ENCODE measurements around the gene MOV10L1.
"Not testable (repeated sequence)": the region's sequence is repeated elsewhere in the genome, so short reads cannot be mapped to it uniquely, and the experiment has no call there.

MOV10L1 gene

DNA sequence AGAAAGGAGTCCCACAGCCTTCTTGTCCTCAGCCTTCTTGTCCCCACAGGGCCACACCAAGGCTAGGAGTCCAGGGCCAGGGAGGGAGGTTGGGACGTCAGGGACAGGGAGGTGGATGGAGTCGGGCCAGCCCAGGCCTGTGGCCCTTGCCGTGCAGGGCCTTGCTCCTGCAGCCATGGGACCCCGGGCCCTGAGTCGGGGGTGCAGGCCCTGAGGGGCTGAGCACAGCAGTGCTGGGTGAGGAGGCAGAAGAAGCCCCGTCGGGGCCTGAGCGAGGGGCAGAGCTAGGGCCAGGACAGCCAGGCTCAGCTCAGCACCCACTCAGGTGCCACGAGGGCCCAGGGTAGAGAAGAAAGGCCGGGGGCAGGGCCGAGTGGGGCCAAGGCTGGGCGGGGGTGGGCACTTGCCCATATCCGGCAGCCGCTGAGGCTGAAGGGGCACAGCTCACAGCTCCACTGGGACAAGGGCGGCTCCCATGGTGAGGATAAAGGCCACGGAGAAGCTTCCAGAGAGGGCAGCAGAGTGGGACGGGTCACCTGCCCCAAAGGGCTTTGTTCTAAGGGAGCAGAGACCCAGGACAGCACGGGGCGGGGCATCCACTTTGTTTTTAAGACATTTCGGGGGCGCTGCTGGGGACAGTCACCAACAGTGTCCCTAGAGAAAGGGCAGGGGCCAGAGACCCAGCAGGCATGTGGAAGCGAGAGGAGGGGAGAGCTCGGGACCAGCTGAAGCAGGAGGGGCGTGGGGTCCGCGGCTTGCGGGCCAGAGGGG lies 8.2 kb upstream of the MOV10L1 start:
- no peak for DNase-seq

DNA sequence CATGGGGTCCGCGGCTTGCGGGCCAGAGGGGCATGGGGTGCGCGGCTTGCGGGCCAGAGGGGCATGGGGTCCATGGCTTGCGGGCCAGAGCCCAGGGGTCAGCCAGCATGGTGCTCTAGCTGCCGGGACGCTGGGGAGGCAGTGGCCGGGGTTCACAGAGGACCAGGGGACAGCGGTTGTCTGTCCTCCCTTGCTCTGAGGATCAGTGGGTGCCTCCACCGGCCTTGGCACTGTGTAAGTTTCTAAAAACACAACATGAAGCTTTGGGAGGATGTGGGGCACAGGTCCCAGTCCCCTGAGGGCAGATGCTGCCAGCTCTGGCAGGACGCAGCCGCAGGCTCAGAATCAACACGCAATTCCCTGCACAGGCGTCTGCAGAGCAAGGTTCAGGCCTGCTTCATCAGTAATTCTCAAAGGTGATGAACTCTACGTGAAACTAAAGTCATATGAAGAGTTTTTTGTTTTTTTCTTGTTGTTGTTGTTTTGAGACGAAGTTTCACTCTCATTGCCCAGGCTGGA lies 7.5 kb upstream of the MOV10L1 start:
- DNase-seq: no peak

DNA sequence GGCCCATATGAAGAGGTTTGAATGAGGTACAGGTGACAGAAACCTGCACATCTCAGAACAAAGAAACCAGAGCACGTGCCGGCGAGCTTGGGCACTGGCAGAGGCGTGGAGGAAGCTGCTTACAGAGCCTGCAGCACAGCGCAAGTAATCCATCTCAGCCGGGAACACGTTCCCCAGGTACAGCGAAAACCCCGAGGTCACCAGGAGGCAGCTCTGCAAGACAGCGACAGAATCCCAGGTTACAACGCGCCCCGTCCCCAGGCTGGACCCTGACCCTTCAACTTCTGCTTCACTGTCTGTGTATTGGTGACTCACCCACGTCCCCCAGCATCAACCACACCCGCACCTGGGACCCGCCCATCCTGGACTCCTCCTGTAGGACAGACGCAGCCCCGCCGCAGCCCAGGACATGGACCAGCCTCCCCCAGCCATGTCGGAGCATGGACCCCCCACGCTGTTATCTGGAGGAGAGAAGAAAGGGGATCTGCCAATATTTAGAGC lies 6.8 kb upstream of the MOV10L1 start:
- DNase-seq: peak; percentile 71

DNA sequence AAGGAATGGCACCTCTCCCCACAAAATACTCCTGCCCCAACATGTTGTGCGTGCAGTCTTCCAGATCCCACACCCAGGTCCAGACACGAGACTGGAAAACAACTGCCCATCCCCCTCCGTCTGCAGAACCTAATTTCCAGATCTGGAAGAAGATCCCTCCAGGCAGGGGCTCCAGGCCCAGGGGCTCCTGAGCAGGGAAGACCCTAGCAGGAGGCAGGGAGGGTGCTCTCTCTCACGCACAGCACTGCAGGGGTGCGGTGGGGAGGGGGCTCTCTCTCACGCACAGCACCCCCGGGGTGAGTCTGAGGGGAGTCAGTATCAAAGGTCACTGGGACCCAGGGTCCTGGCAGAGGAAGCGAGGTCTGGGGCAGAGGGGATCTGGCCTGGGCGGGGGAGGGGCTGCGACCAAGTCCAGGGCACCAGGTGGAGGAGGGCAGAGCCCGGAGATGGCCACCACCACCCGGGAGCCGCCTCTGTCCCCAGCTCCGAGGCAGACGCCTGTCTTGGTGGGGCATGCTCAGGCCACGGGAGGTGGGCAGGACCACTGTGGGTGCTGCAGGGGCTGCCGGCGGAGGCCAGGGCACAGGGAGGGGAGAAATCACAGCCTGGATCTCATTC lies 6.2 kb upstream of the MOV10L1 start:
- no peak for DNase-seq

DNA sequence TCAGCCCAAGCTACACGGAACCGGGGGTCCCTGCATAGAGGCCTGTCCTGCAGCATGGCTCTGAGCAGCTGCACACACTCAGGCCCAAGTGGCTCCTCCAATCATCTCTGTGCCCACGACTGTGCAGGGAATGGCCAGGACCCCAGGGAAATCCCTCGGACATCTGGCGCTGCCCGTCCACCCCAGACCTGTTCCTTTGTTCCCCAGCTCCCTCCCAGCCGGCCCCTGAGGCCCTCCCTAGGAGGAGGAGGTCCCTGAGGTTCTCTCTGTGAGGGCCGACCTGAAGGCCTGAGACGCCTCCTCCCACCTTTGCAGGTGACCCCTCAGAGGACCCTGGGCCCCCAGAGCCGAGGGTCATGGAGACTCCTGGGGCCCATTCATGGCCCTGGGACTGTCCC lies 5.7 kb upstream of the MOV10L1 start:
- DNase-seq: no peak

DNA sequence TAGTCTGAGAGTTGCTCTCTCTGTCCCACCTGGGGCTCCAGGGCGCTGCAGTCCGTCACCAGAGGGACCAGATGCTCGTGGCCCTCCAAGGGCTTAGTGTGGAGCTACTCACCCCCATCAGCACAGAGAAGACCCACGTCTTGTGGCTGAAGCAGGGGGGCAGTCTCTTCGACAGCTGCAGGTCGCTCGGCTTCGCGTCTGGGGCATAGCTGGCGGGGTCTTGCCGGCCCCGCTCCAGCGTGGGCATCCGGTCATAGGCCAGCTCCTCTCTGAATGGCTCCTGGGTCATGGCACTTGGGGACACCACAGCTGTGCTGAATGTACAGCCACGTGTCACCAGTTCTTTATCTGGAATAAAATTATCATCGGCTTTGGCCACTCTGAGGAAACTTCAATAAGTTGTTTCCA lies 5.2 kb upstream of the MOV10L1 start:
- no peak for DNase-seq

DNA sequence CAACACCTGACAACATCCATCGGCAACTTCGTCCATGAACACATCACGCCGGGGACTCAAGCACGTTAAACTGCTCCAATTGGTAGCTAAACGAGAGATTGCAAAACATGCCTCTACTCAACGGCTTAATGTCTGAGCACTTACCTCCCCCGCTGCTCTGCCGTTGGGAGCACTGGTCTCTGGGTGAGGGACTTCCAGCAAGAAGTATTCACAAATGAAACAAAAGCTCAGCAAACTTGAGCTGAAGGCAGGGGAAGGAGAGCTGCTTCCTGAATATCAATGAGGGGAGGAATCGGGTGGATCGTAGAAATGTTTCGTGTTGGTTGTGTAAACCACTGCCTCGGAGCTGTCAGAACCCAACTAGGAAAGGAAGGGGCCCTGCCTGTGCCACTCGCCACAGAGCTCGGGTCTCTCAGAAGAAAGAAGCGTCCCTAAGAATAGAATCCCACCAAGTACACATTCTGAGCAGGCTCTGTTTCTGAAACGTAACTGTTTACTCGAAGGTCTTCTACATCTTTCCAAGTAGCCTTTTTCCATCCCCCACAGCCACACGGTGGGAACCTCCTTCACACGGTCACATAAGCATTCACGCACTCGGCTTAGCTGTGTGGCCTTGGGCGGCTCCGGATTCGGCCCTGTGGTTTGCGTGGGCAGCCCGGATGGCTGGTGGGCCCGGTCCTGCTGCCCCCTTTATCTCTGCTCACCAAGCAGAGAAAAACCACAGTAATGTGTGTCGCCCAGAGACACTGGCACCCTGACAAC lies 4.4 kb upstream of the MOV10L1 start, which contains the start of gene MLC1:
TSS of gene MLC1 (minus strand) at position 216 of the 762 bp plus-strand sequence. CDS start 524 bp downstream, outside the sequence.
- DNase-seq: no peak

DNA sequence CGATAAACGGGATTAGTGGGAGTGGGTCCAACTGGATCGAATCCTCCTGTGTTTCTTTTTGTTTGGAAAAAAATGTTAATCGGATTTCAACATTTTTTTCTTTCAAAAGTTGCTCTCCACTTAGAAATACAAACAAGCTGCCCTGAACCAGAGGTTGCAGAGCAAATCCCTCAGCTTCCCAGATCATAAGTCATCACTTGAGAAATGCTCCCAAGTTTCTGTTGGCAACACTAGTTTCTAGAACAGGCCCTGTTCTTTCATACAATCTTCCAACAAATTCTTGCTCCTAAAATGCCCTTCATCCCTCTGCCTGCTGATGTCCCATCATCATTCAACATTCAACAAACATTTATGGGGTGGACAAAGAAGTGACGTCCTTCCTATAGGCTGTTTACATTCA lies 3.3 kb upstream of the MOV10L1 start:
- no peak for DNase-seq

DNA sequence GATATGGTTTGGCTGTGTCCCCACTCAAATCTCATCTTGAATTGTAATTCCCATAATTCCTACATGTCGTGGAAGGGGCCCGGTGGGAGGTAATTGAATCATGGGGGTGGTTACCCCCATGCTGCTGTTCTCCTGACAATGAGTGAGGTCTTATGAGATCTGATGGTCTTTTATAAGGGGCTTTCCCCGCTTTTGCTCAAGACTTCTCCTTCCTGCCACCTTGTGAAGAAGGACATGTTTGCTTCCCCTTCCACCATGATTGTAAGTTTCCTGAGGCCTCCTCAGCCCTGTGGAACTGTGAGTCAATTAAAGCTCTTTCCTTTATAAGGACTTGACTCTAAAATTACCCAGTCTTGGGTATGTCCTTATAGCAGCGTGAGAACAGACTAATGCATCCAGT lies 2.8 kb upstream of the MOV10L1 start:
- not testable (repeated sequence) for DNase-seq

DNA sequence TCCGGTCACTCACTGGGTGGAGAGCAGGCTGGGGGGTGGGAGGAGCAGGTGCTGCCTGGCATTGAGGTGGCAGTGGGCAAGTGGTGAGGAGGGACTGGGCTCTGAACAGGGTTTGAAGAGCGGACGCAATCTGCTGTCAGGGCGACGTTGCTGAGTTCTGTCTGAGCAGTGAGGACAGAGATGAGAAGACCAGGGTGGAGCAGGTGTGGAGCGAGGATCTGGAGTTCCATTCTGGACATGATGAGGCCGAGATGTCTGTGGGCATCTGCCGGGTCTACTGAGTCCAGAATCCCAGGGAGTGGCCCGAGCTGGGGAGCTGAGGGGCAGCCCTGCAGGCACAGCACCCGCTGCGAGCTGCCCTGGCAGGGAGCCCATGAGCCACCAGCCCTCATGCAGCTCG lies 2.2 kb upstream of the MOV10L1 start:
- DNase-seq: no peak

DNA sequence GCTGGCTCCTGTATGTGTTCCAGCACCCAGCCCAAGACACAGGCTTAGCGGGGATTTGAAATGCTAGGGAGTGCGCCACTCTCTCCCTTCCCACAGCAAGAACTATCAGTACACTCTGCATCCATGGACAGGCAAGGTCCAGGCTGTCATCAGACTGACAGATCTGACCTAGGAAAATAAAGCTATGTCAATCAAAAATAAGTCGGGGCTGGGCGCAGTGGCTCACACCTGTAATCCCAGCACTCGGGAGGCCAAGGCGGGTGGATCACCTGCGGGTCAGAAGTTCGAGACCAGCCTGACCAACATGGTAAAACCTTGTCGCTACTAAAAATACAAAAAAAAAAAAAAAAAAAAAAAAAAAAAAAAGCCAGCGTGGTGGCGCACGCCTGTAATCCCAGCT lies 1.7 kb upstream of the MOV10L1 start:
- no peak for DNase-seq

DNA sequence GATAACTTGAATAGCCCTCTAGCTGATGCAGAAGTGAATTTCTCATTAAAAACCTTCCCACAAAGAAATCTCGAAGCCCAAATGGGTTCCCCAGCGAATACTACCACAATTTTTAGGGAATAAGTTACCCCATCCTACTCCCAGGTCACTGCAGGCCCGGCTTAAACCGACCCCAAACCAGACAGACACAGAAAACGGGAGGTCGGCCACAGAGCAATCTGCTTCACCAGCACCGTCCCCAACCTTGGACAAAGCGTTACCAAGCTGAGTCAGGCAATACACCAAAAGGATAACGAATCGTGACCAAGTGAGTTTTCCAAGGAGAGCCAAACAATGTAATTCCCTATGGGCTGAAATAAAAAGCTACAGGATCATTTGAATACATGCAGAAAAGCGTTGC lies 575 bp upstream of the MOV10L1 start:
- no peak for DNase-seq

DNA sequence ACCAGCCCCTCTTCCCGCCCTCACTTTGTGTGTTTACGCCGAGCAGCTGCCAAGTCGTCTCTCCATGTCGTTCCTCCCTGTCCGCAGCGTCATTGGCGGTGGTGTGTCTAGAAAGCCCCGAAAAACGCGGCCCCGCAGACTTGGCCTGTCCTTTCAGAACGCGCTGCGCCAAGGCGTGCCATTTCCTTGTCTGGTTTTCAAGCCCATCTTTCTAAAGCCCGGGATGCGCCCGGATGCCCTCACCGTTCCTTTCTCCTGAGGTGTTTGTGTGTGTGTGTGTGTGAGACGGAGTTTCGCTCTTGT lies 557 bp downstream of the MOV10L1 start:
- no peak for DNase-seq

DNA sequence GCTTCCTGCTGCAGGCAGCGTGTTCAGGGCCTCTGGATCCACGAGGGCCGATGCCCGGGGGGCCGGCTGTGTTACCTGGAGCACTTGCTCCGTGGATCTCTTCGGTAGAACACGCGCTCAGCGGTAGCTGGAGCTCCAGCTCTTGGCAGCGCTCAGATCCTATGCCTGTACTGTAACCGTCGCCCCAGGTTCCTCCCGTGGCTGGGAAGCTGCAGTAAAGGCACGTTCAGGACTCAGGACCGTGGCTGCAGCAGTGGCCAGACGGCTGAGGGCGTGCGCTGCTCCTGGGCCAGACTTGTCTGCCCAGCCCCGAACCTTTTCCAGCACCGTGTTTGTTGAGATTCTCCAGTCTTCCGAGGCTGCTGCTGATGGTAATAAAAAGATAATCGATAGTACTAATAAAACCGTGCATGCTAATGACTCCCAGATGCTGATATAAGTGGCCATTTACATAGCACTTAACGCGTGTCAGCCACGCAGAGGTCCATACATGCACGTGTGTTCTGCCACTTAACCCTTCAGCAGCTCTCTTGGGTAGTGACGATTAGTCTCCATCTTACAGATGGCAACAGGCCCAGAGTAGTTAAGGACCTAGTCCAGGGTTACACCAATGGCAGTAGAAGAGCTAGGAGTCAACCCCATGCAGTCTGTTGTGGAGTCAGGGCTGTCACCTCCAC lies 1.4 kb downstream of the MOV10L1 start:
- DNase-seq: no peak

DNA sequence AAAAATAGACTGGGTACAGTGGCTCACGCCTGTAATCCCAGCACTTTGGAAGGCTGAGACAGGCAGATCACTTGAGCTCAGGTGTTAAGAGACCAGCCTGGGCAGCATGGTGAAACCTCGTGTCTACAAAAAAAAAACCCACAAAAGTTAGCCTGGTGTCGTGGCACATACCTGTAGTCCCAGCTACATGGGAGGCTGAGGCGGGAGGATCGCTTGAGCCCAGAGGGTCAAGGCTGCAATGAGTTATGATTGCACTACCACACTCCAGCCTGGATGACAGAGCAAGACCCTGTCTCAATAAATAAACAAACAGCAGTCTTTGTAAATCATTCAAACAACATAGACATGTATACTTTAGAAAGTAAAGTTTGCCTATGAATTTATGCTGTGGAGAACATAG lies 2.5 kb downstream of the MOV10L1 start:
- DNase-seq: no peak

DNA sequence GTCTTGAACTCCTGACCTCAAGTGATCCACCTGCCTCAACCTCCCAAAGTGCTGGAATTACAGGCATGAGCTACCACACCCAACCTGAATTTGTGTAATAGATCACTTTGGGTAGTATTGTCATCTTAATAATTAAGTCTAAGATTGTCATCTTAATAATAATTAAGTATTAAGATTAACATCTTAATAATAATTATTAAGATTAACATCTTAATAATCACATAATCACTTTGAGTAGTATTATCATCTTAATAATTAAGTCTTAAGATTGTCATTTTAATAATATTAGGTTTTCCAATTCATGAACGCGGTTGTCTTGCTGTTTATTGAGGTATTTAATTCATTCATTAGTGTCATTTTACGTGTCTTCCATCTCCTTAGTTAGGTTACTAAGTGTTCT lies 8.2 kb downstream of the MOV10L1 start:
- DNase-seq: no peak

DNA sequence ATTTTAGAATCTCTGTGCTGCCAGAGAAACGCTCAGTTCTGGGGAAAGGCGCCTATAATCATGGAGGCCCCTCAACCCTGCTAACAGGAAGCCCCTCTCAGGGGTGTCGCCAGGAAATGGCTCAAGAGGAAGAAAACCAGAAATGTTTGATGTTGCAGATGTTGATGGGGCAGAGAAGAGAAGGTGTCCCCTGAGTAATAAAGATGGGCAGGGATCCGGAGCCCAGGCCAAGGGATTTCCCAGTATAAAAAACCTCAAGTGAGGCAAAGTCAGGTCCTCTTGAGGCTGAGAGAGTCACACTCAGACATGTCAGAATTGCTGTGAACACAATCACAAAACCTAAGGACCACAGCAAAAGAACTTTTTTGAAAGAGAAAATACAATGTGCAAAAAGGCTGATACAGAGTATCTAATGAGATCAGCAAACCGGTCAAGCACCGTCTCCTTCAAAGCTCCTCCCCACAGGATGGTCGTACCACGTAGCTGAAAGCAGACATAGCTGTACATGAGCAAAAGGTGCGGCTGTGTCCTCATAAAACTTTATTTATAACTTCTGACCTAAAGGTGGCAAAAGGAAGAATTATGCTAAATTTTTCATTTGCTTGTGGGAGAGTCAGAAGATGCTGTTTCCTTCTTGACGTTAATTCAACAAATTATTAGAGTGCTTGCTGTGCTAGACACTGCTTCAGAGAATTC lies 12.2 kb downstream of the MOV10L1 start:
- DNase-seq: no peak

DNA sequence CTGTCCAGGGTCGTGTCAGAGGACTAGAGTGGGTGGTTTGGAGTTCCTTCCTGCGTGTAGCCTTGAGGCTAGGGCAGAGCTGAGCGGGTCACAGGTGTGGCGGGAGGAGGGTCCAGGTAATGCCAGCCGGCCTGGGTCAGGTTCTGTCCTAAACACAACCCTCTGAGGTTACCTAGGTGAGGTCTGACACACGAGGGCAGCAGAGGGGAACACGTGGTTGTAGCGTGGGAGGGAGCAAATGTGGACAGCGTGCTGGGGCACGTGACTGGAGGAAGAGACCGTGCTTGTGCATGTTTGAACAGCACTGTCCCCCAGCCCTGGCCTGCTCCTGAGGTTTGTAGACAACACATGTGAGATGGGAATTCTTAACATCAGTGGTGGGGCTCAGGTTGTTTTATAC lies 13.1 kb downstream of the MOV10L1 start:
- DNase-seq: peak; percentile 48

DNA sequence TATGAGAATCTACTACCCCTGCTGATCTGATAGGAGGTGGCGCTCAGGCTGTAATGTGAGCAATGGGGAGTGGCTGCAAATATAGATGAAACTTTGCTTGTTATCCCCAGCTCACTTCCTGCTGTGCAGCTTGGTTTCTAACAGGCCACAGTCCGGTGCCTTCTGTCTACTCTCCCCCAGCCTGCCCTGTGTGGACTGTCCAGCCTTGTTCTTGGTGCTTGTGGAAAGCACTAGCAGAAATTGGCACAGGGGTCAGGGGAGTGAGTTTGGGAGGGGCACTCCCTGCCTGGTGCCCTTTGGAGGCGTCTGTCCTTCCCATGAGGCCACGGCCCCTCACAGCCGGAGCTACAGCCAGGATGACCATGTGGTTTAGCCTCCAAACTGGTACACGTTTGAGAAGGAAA lies 14.3 kb downstream of the MOV10L1 start:
- DNase-seq: no peak

DNA sequence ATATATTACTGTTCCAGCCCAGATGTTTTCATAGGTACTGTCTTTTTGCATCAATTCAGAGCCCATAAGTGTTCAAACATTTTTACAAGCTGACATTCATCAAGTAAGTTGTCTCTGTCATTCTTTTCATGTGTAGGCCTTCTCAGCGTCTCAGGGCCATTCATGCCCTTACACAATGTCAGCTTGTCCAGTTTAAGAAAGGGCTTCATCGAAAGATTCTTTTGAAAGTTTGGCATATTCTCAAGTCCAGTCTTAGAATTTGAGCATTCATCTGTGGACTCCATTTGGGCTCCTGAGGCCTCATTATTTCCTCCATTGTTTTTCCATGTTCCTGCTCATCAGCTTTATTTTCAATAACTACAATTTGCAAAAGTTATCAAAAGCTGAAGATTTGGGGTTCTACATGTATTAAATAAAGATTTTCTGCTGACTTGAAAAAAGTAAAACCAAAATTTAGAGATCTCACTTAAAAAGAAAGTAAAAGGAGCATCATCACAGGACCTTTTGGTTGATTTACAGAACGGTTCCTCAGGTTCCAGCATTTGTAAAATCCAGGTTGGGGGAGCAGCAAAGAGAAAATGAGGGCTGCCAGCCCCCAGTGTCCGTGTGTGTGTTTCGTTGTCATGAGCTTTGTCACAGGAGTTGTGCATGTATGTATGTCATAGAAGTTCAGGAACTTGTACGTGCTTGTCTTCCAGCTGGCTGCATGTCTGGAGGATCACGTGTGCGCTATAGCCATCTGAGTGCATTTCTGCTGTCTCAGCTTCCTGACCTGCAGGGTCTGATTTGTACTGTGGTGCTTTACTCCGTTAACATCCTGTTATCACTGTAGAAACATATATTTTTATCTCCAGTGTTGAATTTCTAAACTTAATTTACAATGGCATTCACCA lies 15.6 kb downstream of the MOV10L1 start:
- DNase-seq: no peak

DNA sequence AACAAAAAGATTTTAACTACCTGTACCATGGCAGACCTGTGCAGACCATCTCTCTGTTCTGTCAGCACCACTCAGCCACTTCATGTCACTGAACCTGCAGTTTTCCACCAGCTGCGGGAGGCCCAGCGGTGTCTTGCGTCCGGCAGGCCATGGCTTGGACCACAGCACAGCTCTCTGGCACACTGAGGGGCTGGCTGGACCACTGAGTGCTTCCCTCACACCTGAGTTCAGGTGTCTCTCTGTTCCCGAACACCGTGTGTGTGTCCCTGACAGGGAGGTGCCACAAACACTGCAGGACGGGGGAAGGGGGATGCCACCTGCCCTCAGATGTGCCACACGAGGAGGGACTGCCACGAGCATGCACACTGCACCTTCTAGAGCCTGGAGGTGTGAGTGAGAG lies 17.7 kb downstream of the MOV10L1 start:
- no peak for DNase-seq

All from DMS53 (cell line).